ENCODE measurements around the gene CD8B. TPM values are rescaled to one million over a fixed set of nuclear protein-coding genes. Genes with fewer than 3 reads are reported as not detected.

Gene CD8B
- polyA plus RNA-seq, 1 donor from 2014 or later, result not detected

DNA sequence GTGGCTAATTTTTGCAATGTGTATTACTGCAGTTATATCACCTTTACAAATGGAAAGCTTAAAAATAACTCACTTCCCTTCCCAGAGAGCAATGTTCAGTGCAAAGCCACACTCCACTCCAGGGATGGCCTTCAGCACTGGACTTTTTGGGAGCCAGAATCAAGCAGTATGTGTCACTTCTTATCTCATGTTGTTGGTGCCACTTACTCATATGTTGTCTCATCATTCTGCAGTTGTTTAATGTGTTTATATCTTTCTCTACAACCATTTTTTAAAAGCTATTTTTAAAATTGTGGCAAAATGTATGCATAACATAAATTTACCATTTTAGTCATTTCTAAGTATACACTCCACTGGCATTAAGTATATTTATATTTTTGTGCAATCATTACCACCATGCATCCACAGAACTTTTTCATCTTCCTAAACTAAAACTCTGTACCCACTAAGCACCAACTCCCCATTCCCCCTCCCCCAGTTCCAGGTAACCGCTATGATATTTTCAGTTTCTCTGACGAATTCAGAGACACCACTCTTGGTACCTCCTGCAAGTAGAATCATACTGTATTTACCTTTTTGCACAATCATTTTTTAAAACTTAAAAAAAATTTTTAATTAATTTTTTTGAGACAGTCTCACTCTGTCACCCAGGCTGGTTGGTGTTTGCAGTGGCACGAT, 38.9 kb downstream of the CD8B start:
- Histone ChIP-seq H3K4me3 (ENCODE audit: low read length) (no peak overlapping the region), H3K27ac (ENCODE audit: low read length) (no peak overlapping the region), H3F3A (ENCODE audit: insufficient read depth, low read length, poor library complexity, severe bottlenecking) (no peaks in the 10 kb centered on the region), H3K36me3 (ENCODE audit: insufficient read depth, low read length) (no peaks in the 10 kb centered on the region), H3K4me2 (ENCODE audit: low read length) (no peak overlapping the region), H3K27me3 (ENCODE audit: insufficient read depth, low read depth, low read length) (no peaks in the 10 kb centered on the region), H3K9ac (ENCODE audit: low read length) (no peak overlapping the region), H3K79me2 (replicated peaks; ENCODE audit: insufficient read depth, low read length) (no peaks in the 10 kb centered on the region), H4K20me1 (ENCODE audit: insufficient read depth) (no peaks in the 10 kb centered on the region), H3K9me3 (ENCODE audit: low read length) (no peaks in the 10 kb centered on the region), H3K9me2 (ENCODE audit: insufficient read depth, low read length) (no peaks in the 10 kb centered on the region), H2AFZ (ENCODE audit: low read depth, low read length) (no peak overlapping the region)
- TF ChIP-seq TAF1 (IDR thresholded peaks at IDR 0.05; ENCODE audit: low read depth) (no peak), EP300 (conservative IDR thresholded peaks at IDR 0.05; ENCODE audit: poor library complexity, severe bottlenecking) (no peak)

DNA sequence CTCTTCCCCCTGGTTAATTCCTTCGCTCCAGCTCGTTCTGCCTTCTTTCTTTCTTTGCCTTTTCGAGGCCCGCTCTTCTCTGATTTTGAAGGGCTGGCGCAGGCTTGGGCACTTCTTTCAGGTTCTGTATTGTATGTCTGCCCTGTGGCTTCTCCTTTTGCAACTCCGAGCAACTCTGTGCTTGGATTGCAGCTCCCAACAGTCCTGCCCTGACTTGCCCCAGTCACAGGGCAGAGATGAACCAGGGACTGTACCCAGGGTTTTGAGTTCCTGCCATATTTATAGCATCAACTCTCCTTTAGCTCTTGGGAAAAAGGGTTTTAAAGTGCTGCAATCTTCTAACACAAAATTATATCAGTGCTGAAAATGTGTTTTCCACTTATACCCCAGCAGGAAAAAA, 39.8 kb downstream of the CD8B start:
- no peaks in the 10 kb centered on the region for H3K79me2 ChIP-seq (replicated peaks; ENCODE audit: insufficient read depth, low read length)
- TF ChIP-seq SMC3 (conservative IDR thresholded peaks at IDR 0.05; ENCODE audit: poor library complexity) (no peak), EZH2 (IDR thresholded peaks at IDR 0.05; ENCODE audit: borderline replicate concordance, insufficient read depth, low read length, poor library complexity, severe bottlenecking) (no peak), TAF1 (IDR thresholded peaks at IDR 0.05; ENCODE audit: low read depth) (no peak), MXI1 (conservative IDR thresholded peaks at IDR 0.05; ENCODE audit: poor library complexity, severe bottlenecking) (no peak), RAD21 (conservative IDR thresholded peaks at IDR 0.05) (no peak)
- TF ChIP-seq, protein P1, sequence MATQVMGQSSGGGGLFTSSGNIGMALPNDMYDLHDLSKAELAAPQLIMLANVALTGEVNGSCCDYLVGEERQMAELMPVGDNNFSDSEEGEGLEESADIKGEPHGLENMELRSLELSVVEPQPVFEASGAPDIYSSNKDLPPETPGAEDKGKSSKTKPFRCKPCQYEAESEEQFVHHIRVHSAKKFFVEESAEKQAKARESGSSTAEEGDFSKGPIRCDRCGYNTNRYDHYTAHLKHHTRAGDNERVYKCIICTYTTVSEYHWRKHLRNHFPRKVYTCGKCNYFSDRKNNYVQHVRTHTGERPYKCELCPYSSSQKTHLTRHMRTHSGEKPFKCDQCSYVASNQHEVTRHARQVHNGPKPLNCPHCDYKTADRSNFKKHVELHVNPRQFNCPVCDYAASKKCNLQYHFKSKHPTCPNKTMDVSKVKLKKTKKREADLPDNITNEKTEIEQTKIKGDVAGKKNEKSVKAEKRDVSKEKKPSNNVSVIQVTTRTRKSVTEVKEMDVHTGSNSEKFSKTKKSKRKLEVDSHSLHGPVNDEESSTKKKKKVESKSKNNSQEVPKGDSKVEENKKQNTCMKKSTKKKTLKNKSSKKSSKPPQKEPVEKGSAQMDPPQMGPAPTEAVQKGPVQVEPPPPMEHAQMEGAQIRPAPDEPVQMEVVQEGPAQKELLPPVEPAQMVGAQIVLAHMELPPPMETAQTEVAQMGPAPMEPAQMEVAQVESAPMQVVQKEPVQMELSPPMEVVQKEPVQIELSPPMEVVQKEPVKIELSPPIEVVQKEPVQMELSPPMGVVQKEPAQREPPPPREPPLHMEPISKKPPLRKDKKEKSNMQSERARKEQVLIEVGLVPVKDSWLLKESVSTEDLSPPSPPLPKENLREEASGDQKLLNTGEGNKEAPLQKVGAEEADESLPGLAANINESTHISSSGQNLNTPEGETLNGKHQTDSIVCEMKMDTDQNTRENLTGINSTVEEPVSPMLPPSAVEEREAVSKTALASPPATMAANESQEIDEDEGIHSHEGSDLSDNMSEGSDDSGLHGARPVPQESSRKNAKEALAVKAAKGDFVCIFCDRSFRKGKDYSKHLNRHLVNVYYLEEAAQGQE (IDR thresholded peaks at IDR 0.05; ENCODE audit: borderline replicate concordance), result no peak
- no peak overlapping the region for H2AFZ ChIP-seq (ENCODE audit: low read depth, low read length)
- H3K27ac ChIP-seq (ENCODE audit: low read length), result no peak overlapping the region
- H3K36me3 ChIP-seq (ENCODE audit: insufficient read depth, low read length), result no peaks in the 10 kb centered on the region
- no peak overlapping the region for H3K4me3 ChIP-seq (ENCODE audit: low read length)
- no peaks in the 10 kb centered on the region for H4K20me1 ChIP-seq (ENCODE audit: insufficient read depth)
- no peaks in the 10 kb centered on the region for H3K27me3 ChIP-seq (ENCODE audit: insufficient read depth, low read depth, low read length)
- no peaks in the 10 kb centered on the region for H3K9me3 ChIP-seq (ENCODE audit: low read length)
- no peak overlapping the region for H3K9ac ChIP-seq (ENCODE audit: low read length)
- H3K4me2 ChIP-seq (ENCODE audit: low read length), result no peak overlapping the region
- H3K9me2 ChIP-seq (ENCODE audit: insufficient read depth, low read length), result no peaks in the 10 kb centered on the region
- no peaks in the 10 kb centered on the region for H3F3A ChIP-seq (ENCODE audit: insufficient read depth, low read length, poor library complexity, severe bottlenecking)

DNA sequence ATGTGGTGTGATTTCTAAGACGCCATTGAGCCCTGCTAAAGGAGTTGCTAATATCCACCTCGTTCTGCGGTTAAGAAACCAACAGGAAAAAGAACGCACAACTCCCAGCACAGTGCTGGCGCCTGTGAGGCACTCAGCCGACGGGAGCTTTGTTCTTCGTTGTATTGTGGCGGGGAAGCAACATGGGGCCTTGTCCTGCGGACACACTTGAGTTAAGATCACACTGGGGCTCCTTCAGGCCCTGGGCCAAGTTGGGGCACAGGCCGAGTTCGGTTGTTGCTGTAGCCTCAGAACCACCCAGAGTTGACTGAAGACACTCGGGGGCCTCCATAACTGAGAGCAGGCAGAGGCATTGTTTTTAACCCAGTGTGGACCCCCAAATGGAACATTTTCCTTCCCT, 40.4 kb downstream of the CD8B start:
- H3K36me3 ChIP-seq (ENCODE audit: insufficient read depth, low read length), result no peaks in the 10 kb centered on the region
- TF ChIP-seq POLR2AphosphoS5 (IDR thresholded peaks at IDR 0.05), result no peak
- TF ChIP-seq MXI1 (conservative IDR thresholded peaks at IDR 0.05; ENCODE audit: poor library complexity, severe bottlenecking), result no peak
- TF ChIP-seq SMC3 (conservative IDR thresholded peaks at IDR 0.05; ENCODE audit: poor library complexity), result no peak
- TF ChIP-seq TAF1 (IDR thresholded peaks at IDR 0.05; ENCODE audit: low read depth), result no peak
- no peak for TF ChIP-seq EP300 (conservative IDR thresholded peaks at IDR 0.05; ENCODE audit: poor library complexity, severe bottlenecking)
- TF ChIP-seq, protein P1 (IDR thresholded peaks at IDR 0.05; ENCODE audit: borderline replicate concordance), result no peak
- no peak for TF ChIP-seq EZH2 (IDR thresholded peaks at IDR 0.05; ENCODE audit: borderline replicate concordance, insufficient read depth, low read length, poor library complexity, severe bottlenecking)
- no peak for TF ChIP-seq RAD21 (conservative IDR thresholded peaks at IDR 0.05)
- TF ChIP-seq, protein P2, sequence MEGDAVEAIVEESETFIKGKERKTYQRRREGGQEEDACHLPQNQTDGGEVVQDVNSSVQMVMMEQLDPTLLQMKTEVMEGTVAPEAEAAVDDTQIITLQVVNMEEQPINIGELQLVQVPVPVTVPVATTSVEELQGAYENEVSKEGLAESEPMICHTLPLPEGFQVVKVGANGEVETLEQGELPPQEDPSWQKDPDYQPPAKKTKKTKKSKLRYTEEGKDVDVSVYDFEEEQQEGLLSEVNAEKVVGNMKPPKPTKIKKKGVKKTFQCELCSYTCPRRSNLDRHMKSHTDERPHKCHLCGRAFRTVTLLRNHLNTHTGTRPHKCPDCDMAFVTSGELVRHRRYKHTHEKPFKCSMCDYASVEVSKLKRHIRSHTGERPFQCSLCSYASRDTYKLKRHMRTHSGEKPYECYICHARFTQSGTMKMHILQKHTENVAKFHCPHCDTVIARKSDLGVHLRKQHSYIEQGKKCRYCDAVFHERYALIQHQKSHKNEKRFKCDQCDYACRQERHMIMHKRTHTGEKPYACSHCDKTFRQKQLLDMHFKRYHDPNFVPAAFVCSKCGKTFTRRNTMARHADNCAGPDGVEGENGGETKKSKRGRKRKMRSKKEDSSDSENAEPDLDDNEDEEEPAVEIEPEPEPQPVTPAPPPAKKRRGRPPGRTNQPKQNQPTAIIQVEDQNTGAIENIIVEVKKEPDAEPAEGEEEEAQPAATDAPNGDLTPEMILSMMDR (IDR thresholded peaks at IDR 0.05; ENCODE audit: poor library complexity, severe bottlenecking), result no peak
- H3K27me3 ChIP-seq (ENCODE audit: insufficient read depth, low read depth, low read length), result no peaks in the 10 kb centered on the region
- no peaks in the 10 kb centered on the region for H4K20me1 ChIP-seq (ENCODE audit: insufficient read depth)
- H3K9me2 ChIP-seq (ENCODE audit: insufficient read depth, low read length), result no peaks in the 10 kb centered on the region
- H2AFZ ChIP-seq (ENCODE audit: low read depth, low read length), result no peak overlapping the region
- H3K79me2 ChIP-seq (replicated peaks; ENCODE audit: insufficient read depth, low read length), result no peaks in the 10 kb centered on the region
- H3K9me3 ChIP-seq (ENCODE audit: low read length), result no peaks in the 10 kb centered on the region
- H3K4me3 ChIP-seq (ENCODE audit: low read length), result no peak overlapping the region
- H3K4me2 ChIP-seq (ENCODE audit: low read length), result no peak overlapping the region
- no peak overlapping the region for H3K27ac ChIP-seq (ENCODE audit: low read length)
- H3K9ac ChIP-seq (ENCODE audit: low read length), result no peak overlapping the region
- H3F3A ChIP-seq (ENCODE audit: insufficient read depth, low read length, poor library complexity, severe bottlenecking), result no peaks in the 10 kb centered on the region

Data from neural cell (in vitro differentiated cells).